Dermis blood vessel endothelial cell (primary cell): ENCODE results near the gene CSNK1A1. TPM values are rescaled to one million over a fixed set of nuclear protein-coding genes. Genes with fewer than 3 reads are reported as not detected.
A peak's percentile ranks its signal among the peaks of the same experiment; 100 is the strongest.
"Not testable (repeated sequence)": the region's sequence is repeated elsewhere in the genome, so short reads cannot be mapped to it uniquely, and the experiment has no call there.

Experiments used
- DNase-seq: peaks from one replicate; pipeline ENCODE4 v3.0.0; 2010
- total RNA-seq: library from RNA; depleted of rRNA; stranded (reverse); fragments of >200 nt; gene quantifications from 2 replicates; pipeline ENCODE4 v1.2.3, GENCODE V29; 2014

CSNK1A1 gene
- total RNA-seq, 1 donor from 2014 or later, result 415 TPM

- DNase-seq, result no peak
These were observed 61.6 kb downstream of the CSNK1A1 start for GRCh38 chr5:149489605-149490037.

DNA sequence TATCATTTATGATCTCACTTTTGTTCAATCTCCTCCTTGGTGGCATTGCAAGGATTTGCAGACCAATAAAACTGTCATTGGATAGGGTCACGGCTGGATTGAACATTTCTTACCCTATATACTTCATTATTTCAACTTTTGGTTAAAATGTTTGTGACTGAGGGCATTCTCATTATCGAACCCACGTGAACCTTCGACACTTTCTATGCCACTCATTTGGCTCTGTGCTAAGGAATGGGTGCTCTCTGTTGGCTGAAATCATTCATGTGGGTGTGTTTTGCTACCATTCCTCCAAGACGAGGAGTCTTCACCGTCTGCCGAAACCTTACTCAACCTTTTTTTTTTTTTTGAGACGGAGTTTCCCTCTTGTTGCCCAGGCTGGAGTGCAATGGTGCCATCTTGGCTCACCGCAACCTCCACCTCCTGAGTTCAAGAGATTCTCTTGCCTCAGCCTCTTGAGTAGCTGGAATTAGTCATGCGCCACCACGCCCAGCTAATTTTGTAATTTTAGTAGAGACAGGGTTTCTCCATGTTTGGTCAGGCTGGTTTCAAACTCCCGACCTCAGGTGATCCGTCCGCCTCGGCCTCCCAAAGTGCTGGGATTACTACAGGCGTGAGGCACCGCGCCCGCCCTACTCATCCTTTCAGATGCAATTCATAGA is 62.5 kb downstream of the CSNK1A1 start:
- no peak for DNase-seq

DNA sequence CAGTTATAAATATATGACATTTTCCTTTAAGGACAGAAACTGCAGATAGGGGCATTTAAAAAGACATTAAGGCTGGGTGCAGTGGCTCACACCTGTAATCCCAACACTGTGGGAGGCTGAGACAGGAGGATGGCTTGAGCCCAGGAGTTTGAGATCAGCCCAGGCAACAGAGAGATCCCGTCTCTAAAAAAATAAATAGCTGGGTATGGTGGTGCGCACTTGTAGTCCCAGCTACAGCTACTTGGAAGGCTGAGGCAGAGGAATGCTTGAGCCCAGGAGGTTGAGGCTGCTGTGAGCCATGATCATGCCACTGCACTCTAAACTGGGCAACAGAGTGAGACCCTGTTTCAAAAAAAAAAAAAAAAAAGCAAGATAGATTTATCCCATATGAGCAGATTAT is 63.6 kb downstream of the CSNK1A1 start:
- DNase-seq, result no peak

DNA sequence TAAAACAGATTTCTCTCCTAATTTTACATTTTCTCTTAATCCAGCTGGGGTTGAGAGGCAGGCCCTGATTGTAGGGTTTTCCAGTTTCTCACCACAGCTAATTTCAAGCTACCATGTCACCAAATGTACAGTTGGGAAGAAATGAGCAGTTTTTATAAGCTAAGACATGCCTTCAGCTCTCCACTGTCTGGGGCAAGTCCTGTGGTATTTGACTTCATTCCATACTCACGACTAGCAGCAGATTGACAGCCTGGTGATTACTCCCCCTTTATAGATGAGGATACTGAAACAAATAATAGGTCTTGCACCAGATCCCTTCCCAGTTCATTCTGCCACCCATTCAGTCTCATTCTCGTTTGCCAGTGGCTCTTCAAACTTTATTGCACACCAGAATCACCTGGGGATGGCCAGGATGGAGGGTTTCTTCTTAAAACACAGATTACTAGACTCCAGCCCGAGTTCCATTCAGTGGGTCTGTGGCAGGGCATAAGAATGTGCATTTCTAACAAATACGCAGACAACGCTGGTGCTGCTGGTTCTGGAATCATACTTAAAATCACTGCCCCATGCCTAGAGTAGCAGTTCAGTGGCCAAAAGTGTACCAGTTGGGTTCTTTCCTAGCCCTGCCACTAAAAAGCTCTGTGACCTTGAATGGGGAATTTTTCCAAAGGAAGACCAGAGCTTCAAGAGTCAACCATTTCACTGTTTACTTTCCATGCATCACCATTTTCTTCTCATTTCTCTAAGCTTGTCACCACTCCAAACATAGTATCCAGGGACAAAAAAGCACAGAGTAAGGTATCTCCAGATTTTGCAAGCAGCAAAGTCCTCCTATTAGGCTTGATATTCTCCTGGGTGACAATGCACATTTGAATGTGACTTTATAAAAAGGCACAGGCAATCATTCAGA is 64.3 kb downstream of the CSNK1A1 start:
- DNase-seq, result peak; percentile 48

DNA sequence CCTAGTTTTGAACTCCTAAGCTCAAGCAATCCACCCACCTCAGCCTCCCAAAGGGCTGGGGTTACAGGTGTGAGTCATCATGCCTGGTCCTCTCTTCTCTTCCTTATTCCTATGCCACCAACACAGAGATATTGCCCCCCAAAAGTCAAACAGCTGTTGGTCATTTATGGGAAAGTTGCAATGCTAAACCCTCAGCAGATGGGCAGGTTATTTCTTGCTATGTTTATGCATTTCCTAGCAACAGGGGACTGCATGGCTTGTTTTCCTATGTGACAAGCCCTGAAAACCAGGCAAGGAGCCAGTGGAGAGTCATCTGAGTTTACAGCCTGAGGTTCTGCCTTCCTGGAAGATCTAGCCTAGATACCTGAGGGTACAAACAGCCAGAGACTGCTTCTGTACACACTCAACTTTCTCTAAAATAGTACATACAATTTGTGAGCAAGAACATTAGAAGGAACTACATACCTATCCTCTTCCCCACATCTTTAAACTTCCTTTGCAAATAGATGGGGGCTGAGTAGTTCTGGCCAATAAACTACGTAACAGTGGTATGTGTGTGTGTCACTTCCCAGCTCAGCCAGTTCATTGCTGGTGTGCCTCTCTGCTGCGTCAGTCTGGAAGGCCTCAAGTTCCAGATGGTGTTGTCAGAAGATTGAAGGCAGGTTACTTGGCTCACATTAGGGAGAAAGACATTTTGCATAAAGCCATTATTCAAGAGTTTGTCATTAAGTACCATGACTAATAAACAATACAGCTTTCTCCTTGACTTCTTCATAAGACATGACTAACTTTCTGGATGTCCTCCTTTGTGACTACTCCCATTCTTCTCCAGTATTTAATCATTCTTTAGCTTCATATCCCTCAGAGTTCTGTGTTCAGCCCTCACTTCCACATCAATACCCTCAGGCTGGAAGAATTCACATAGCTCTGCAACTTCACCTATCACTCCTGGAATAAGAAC is 65.3 kb downstream of the CSNK1A1 start:
- DNase-seq, result peak; percentile 98

DNA sequence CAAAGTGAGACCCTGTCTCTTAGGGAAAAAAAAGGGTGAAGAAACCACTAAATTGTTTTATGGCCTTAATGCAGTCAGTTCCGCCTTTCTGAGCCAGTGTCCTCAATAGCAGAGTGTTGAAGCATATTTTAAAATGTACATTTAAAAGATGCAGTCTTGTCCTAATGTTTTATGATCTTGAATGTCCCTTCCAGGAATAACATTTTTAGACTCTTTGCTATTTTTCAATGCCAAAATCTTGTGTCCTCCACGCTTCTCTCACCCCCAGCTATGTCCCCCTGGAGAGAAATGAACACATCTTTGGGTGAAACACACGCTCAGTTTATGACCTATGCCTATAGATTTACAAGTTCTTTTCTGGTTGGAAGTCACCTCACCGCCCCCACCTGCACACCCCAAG is 69.8 kb downstream of the CSNK1A1 start:
- DNase-seq, result no peak

GRCh38 chr5:149478761-149479160 is 72.5 kb downstream of the CSNK1A1 start:
- no peak for DNase-seq

DNA sequence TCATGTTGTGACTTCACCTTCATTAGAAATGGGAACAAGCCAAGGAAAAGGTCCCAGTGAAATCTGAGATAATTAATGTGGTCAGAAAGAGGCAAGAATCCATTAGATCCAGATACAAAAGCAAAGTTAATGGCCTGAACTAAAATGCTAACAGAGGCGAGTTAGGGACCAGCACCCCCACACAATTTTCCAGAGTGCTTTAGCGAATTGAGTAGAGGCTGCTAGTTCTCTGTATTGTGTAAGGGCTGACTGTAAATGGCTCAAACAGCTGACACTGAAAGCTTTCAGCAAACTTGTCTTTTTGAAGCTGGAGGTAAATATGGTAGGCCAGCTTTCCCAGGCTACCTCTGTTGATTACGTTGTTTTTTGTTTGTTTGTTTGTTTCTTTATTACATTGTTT is 75.5 kb downstream of the CSNK1A1 start:
- DNase-seq, result no peak

DNA sequence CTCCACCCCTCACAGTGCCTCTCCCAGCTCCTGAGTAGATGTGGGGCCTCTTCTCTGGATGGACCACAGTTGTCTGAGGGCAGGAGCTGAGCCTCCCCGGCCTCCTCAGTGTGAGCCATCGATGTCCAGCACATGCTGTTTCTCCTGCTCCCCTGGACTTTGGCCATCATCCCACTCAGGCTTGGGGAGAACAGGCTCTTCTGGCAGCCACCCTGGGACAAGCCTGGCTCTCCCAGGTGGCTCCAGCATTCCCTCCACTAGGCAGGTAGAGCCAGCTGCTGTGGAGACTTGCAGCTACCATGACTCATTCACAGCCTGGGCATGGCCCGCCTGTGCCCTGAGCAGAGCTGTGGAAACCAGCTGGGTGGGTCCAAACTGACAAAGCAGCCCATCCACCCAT is 77.0 kb downstream of the CSNK1A1 start:
- no peak for DNase-seq

GRCh38 chr5:149473441-149473840 is 77.8 kb downstream of the CSNK1A1 start:
- no peak for DNase-seq

- no peak for DNase-seq
These were observed 78.8 kb downstream of the CSNK1A1 start for GRCh38 chr5:149472399-149472798.

GRCh38 chr5:149471406-149472183 is 79.6 kb downstream of the CSNK1A1 start:
- peak; percentile 63 for DNase-seq

DNA sequence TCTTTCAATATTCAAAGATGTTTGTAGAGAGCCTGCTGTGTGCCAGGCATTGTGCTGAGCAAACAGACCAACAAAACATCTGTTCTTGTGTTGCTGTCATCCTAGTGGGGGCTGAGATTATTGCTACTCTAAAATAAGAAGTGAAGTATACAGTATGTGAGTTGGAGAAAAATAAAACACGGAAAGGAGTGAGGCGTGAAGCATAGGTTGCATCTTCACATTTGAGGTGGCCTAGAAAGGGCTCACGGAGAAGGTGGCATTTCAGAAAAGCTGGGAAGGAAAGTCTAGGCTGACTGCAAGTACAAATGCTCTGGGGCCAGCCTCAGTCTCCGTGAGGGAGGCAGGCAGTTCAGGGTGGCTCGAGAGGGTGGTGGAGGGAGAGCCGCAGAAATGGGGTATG is 80.3 kb downstream of the CSNK1A1 start:
- DNase-seq, result no peak

DNA sequence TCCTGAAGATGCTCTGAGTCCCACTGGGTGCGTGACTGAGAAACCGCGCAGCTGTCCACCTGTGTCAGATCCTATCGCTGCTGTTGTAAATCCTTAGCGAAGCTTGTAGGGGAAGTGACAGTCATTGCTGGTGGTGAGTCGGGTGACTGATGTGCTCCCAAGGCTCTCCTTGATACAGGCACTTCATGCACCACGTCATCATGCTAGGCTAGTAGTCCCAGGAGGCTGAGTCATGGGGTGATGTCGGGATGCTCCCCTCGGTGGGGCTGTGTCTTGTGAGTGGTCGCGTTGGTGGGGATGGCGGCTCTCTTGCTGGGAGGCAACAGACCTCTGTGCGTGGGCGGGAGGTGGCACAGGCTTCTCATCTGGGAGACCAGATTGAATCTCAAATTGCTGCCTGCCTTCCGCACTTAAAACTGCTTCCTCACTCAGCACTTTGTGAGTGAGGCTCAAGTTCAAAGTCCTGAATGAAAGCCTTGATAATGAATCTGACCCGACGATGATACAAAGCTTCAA is 84.7 kb downstream of the CSNK1A1 start:
- DNase-seq, result peak; percentile 46

DNA sequence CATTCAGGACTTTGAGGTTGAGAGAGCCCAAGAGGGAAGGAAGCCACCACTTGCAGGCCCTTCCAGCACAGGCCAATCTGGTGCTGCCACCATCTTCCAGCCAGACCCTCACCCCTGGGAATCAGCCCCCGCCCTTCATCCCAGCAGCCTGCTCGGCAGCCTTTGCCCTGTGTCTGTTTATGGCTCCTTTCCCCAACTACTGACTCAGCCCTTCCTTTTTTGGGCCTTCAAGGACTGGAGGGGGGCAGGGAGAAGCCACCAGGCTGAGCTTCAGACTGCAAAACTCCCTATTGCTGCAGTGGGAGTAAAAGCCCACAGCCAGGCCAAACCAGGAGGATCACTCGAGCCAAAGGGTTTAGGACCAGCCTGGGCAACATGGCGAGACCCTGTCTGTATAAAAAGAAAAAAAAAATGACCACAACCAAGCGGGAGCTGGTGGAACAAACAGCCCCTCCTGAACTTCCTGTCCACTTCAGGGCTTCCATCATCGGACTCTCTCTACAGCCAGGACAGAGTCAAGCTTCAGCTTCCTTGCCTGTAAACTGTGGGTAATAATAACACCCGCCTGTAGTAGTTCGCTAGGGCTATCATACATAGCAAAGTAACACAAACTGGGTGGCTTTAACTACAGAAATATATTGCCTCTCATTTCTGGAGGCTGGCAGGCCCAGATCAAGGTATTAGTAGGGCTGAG is 86.3 kb downstream of the CSNK1A1 start:
- DNase-seq, result peak; percentile 82

GRCh38 chr5:149461907-149462306 is 89.3 kb downstream of the CSNK1A1 start:
- DNase-seq, result not testable (repeated sequence)

DNA sequence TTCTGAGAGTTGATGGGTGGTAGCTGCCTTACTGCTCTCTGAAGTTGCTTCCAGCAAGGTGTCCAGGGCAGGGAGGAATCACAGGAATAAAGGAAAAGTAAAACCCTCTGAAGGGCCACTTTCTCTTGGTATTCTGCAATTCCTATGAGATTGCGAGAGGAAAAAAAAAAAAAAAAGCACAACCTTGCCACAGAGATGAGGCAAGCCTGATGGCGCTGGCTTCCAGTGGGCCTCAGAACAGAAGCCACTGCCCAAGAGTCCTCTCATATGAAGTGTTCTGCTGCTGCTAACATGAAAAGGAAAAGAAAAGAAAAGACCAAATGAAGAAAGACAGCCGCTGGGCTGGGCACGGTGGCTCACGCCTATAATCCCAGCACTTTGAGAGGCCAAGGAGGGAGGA is 91.3 kb downstream of the CSNK1A1 start:
- no peak for DNase-seq

DNA sequence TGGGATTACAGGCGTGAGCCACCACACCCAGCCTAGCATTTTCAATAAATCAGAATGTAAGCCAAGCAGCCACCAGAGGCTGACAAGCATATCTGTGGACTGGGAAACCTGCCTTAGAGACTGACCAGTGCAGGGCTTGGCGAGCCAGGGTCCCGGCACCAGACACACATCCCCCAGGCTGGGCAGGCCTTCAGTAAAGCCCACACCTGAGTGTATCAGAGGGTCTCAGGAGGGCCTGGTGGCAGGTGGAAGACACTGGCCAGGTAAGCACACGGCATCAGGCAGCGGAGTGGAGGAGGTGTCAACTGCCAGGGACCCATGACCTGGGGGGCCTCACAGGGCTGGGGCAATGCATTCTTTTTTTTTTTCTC is 93.9 kb downstream of the CSNK1A1 start:
- DNase-seq, result no peak

- no peak for DNase-seq
These were observed 94.4 kb downstream of the CSNK1A1 start for GRCh38 chr5:149456597-149457392.

DNA sequence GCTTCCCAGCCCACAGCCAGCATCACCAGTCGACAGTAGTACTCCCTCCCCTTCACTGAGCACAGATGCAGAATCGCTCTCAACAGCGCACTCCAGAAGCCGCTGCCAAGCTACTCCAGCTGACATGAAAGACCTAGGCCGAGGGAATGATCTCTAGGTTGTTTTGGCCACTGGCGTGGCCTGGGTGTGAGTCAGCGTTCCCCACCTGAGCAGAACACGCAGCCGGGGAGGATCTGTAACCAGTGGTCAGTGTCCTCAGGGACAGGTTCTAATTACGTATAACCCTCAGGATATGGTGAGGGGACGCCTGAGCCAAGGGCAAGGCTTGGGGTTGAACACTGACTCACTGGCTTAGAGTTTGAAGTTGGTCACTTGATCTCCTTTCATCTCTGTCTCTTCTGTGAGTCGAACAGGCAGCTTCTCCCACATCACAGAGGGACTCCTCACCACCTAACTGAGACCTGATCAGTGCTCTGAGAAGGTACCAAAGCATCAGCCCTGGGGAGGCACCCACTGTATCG is 95.3 kb downstream of the CSNK1A1 start:
- no peak for DNase-seq
